Epithelial cell of esophagus (primary cell): ENCODE measurements around the gene XPNPEP3.
"Not testable (repeated sequence)": the region's sequence is repeated elsewhere in the genome, so short reads cannot be mapped to it uniquely, and the experiment has no call there.

Source experiments
- DNase-seq: peaks from one replicate; pipeline ENCODE4 v3.0.0; 2010; ENCODE audit warnings: low read depth
- H3K4me3 ChIP-seq: 2 replicates; pipeline ENCODE4 v1.5.1; 2011; ENCODE audit warnings: mild to moderate bottlenecking, low read length, control low read depth
- CTCF ChIP-seq: IDR thresholded peaks from 2 replicates; pipeline ENCODE4 v1.5.1; 2011; ENCODE audit warnings: low read depth, mild to moderate bottlenecking, low read length, control low read depth, inconsistent platforms; ENCODE audit not compliant: insufficient read depth; ENCODE audit errors: missing control alignments

The XPNPEP3 gene

GRCh38 chr22:40819599-40820140, 37.3 kb upstream of the XPNPEP3 start:
- DNase-seq: peak; percentile 33
- no peak for TF ChIP-seq CTCF
- H3K4me3 ChIP-seq: peak overlapping the region; percentile 94

- TF ChIP-seq CTCF: no peak
- no peak overlapping the region for H3K4me3 ChIP-seq
- DNase-seq: peak; percentile 28
Measured at GRCh38 chr22:40823426-40823825, 33.5 kb upstream of the XPNPEP3 start.

GRCh38 chr22:40826292-40826691, 30.7 kb upstream of the XPNPEP3 start:
- DNase-seq, H3K4me3 ChIP-seq: not testable (repeated sequence)

GRCh38 chr22:40826984-40827741, 29.8 kb upstream of the XPNPEP3 start:
- no peak overlapping the region for H3K4me3 ChIP-seq
- no peak for DNase-seq
- no peak for TF ChIP-seq CTCF

GRCh38 chr22:40829131-40829530, 27.8 kb upstream of the XPNPEP3 start:
- no peak overlapping the region for H3K4me3 ChIP-seq

GRCh38 chr22:40834619-40835018, 22.3 kb upstream of the XPNPEP3 start:
- no peak for TF ChIP-seq CTCF
- DNase-seq: no peak
- no peak overlapping the region for H3K4me3 ChIP-seq

More at GRCh38 chr22:40829131-40829530, 27.8 kb upstream of the XPNPEP3 start:
- no peak for TF ChIP-seq CTCF
- no peak for DNase-seq

GRCh38 chr22:40838486-40838885, 18.5 kb upstream of the XPNPEP3 start:
- no peak for TF ChIP-seq CTCF
- DNase-seq: no peak
- H3K4me3 ChIP-seq: no peak overlapping the region
